Measurements from ENCODE around the gene PFDN5.

PFDN5 gene

GRCh38 chr12:53267999-53268629 is 27.2 kb upstream of the PFDN5 start, which contains the start of gene ESPL1:
ESPL1 (plus strand) TSS chr12:53268299; CDS start chr12:53268767, 468 bp downstream.
- no peak within 1 kb of the TSS for H3K27ac ChIP-seq (ENCODE audit: low read depth, low read length)
- peak; percentile 83 for DNase-seq
- H2BK5ac ChIP-seq (ENCODE audit: low read length) = no peak within 1 kb of the TSS
- no peak within 1 kb of the TSS for H4K5ac ChIP-seq (ENCODE audit: low read length)
- peak within 1 kb of the TSS; percentile 87 for H3K9ac ChIP-seq (ENCODE audit: low read length)
- no peaks in the 10 kb centered on the region for H3K27me3 ChIP-seq (ENCODE audit: insufficient read depth, low read length, poor library complexity)
- H3K56ac ChIP-seq (ENCODE audit: low read length) = peak within 1 kb of the TSS; percentile 94
- no peak within 1 kb of the TSS for H2BK120ac ChIP-seq (ENCODE audit: low read depth, low read length)
- peak within 1 kb of the TSS; percentile 92 for H3K23ac ChIP-seq (ENCODE audit: low read length)
- no peak within 1 kb of the TSS for H4K8ac ChIP-seq (ENCODE audit: low read depth, low read length)
- H2BK15ac ChIP-seq (replicated peaks; ENCODE audit: low read depth) = no peak within 1 kb of the TSS
- peaks cover 20% of the 10 kb centered on the region for H3K79me2 ChIP-seq (ENCODE audit: control insufficient read depth, insufficient read depth, low read length)
- no CpG with 5 or more reads among the region's 58 CpGs for WGBS (ENCODE audit: extremely low coverage, insufficient coverage, low lambda C conversion rate)
- peak within 1 kb of the TSS; percentile 35 for H3K18ac ChIP-seq (ENCODE audit: low read length)
- H3K4me2 ChIP-seq (ENCODE audit: low read length) = peak within 1 kb of the TSS; percentile 95
- H3K36me3 ChIP-seq (ENCODE audit: control insufficient read depth, insufficient read depth, low read length) = no peaks in the 10 kb centered on the region
- peaks cover 20% of the 10 kb centered on the region for H3K79me1 ChIP-seq (ENCODE audit: low read length)
- H3K4ac ChIP-seq (ENCODE audit: low read depth, low read length) = no peak within 1 kb of the TSS
- H3K4me1 ChIP-seq (ENCODE audit: control insufficient read depth, low read depth, low read length) = peaks cover 10% of the 10 kb centered on the region
- peak within 1 kb of the TSS; percentile 78 for H3K4me3 ChIP-seq (ENCODE audit: low read length)
- peak within 1 kb of the TSS; percentile 62 for H2AK5ac ChIP-seq (ENCODE audit: low read length)

- Histone ChIP-seq H3K79me1 (ENCODE audit: low read length) (peaks cover 20% of the 10 kb centered on the region), H3K9ac (ENCODE audit: low read length) (peak overlapping the region; percentile 87), H3K4ac (ENCODE audit: low read depth, low read length) (no peak overlapping the region), H2BK120ac (ENCODE audit: low read depth, low read length) (no peak overlapping the region), H3K4me3 (ENCODE audit: low read length) (peak overlapping the region; percentile 78), H3K79me2 (ENCODE audit: control insufficient read depth, insufficient read depth, low read length) (peaks cover 20% of the 10 kb centered on the region), H2AK5ac (ENCODE audit: low read length) (peak overlapping the region; percentile 62), H2BK5ac (ENCODE audit: low read length) (no peak overlapping the region), H3K23ac (ENCODE audit: low read length) (peak overlapping the region; percentile 92), H3K18ac (ENCODE audit: low read length) (no peak overlapping the region), H4K8ac (ENCODE audit: low read depth, low read length) (no peak overlapping the region), H3K36me3 (ENCODE audit: control insufficient read depth, insufficient read depth, low read length) (no peaks in the 10 kb centered on the region), H3K27ac (ENCODE audit: low read depth, low read length) (no peak overlapping the region), H3K4me1 (ENCODE audit: control insufficient read depth, low read depth, low read length) (peaks cover 10% of the 10 kb centered on the region), H3K56ac (ENCODE audit: low read length) (peak overlapping the region; percentile 94), H4K5ac (ENCODE audit: low read length) (no peak overlapping the region), H2BK15ac (replicated peaks; ENCODE audit: low read depth) (no peak overlapping the region), H3K27me3 (ENCODE audit: insufficient read depth, low read length, poor library complexity) (no peaks in the 10 kb centered on the region), H3K4me2 (ENCODE audit: low read length) (peak overlapping the region; percentile 95)
- DNase-seq = peak; percentile 29
- no CpG with 5 or more reads among the region's 20 CpGs for WGBS (ENCODE audit: extremely low coverage, insufficient coverage, low lambda C conversion rate)
Measured at GRCh38 chr12:53268630-53269562, 26.4 kb upstream of the PFDN5 start.

- H4K5ac ChIP-seq (ENCODE audit: low read length) = no peak overlapping the region
- no peak overlapping the region for H3K18ac ChIP-seq (ENCODE audit: low read length)
- no peak overlapping the region for H4K8ac ChIP-seq (ENCODE audit: low read depth, low read length)
- no CpG with 5 or more reads among the region's 5 CpGs for WGBS (ENCODE audit: extremely low coverage, insufficient coverage, low lambda C conversion rate)
- H3K36me3 ChIP-seq (ENCODE audit: control insufficient read depth, insufficient read depth, low read length) = peaks cover 22% of the 10 kb centered on the region
- H2BK120ac ChIP-seq (ENCODE audit: low read depth, low read length) = no peak overlapping the region
- H2BK15ac ChIP-seq (replicated peaks; ENCODE audit: low read depth) = no peak overlapping the region
- peaks cover 5% of the 10 kb centered on the region for H3K4me1 ChIP-seq (ENCODE audit: control insufficient read depth, low read depth, low read length)
- H3K23ac ChIP-seq (ENCODE audit: low read length) = no peak overlapping the region
- H2AK5ac ChIP-seq (ENCODE audit: low read length) = no peak overlapping the region
- H3K27ac ChIP-seq (ENCODE audit: low read depth, low read length) = no peak overlapping the region
- H2BK5ac ChIP-seq (ENCODE audit: low read length) = no peak overlapping the region
- peaks cover 14% of the 10 kb centered on the region for H3K79me1 ChIP-seq (ENCODE audit: low read length)
- peaks cover 11% of the 10 kb centered on the region for H3K79me2 ChIP-seq (ENCODE audit: control insufficient read depth, insufficient read depth, low read length)
- DNase-seq = no peak
- H3K4me3 ChIP-seq (ENCODE audit: low read length) = no peak overlapping the region
- no peak overlapping the region for H3K4ac ChIP-seq (ENCODE audit: low read depth, low read length)
- H3K4me2 ChIP-seq (ENCODE audit: low read length) = no peak overlapping the region
- no peaks in the 10 kb centered on the region for H3K27me3 ChIP-seq (ENCODE audit: insufficient read depth, low read length, poor library complexity)
- H3K56ac ChIP-seq (ENCODE audit: low read length) = no peak overlapping the region
- no peak overlapping the region for H3K9ac ChIP-seq (ENCODE audit: low read length)
Measured at GRCh38 chr12:53274445-53274844, 20.9 kb upstream of the PFDN5 start.

GRCh38 chr12:53276511-53276910 is 18.8 kb upstream of the PFDN5 start:
- Histone ChIP-seq H3K23ac (ENCODE audit: low read length) (no peak overlapping the region), H2BK120ac (ENCODE audit: low read depth, low read length) (no peak overlapping the region), H3K4me2 (ENCODE audit: low read length) (no peak overlapping the region), H3K18ac (ENCODE audit: low read length) (no peak overlapping the region), H3K79me1 (ENCODE audit: low read length) (peaks cover 3% of the 10 kb centered on the region), H3K4ac (ENCODE audit: low read depth, low read length) (no peak overlapping the region), H4K8ac (ENCODE audit: low read depth, low read length) (no peak overlapping the region), H2BK5ac (ENCODE audit: low read length) (no peak overlapping the region), H3K79me2 (ENCODE audit: control insufficient read depth, insufficient read depth, low read length) (no peaks in the 10 kb centered on the region), H3K4me1 (ENCODE audit: control insufficient read depth, low read depth, low read length) (no peaks in the 10 kb centered on the region), H3K56ac (ENCODE audit: low read length) (no peak overlapping the region), H3K36me3 (ENCODE audit: control insufficient read depth, insufficient read depth, low read length) (peaks cover 30% of the 10 kb centered on the region), H4K5ac (ENCODE audit: low read length) (no peak overlapping the region), H3K4me3 (ENCODE audit: low read length) (no peak overlapping the region), H3K27me3 (ENCODE audit: insufficient read depth, low read length, poor library complexity) (no peaks in the 10 kb centered on the region), H3K27ac (ENCODE audit: low read depth, low read length) (no peak overlapping the region), H3K9ac (ENCODE audit: low read length) (no peak overlapping the region), H2AK5ac (ENCODE audit: low read length) (no peak overlapping the region), H2BK15ac (replicated peaks; ENCODE audit: low read depth) (no peak overlapping the region)
- WGBS (ENCODE audit: extremely low coverage, insufficient coverage, low lambda C conversion rate) = no CpG with 5 or more reads among the region's 11 CpGs
- no peak for DNase-seq

GRCh38 chr12:53277981-53278380 is 17.4 kb upstream of the PFDN5 start:
- Histone ChIP-seq H3K27ac (ENCODE audit: low read depth, low read length) (no peak overlapping the region), H3K9ac (ENCODE audit: low read length) (no peak overlapping the region), H2BK5ac (ENCODE audit: low read length) (no peak overlapping the region), H3K4me3 (ENCODE audit: low read length) (no peak overlapping the region), H2BK15ac (replicated peaks; ENCODE audit: low read depth) (no peak overlapping the region), H2AK5ac (ENCODE audit: low read length) (no peak overlapping the region), H3K4me1 (ENCODE audit: control insufficient read depth, low read depth, low read length) (no peaks in the 10 kb centered on the region), H3K79me1 (ENCODE audit: low read length) (peaks cover 3% of the 10 kb centered on the region), H3K79me2 (ENCODE audit: control insufficient read depth, insufficient read depth, low read length) (no peaks in the 10 kb centered on the region), H3K4me2 (ENCODE audit: low read length) (no peak overlapping the region), H4K8ac (ENCODE audit: low read depth, low read length) (no peak overlapping the region), H3K18ac (ENCODE audit: low read length) (no peak overlapping the region), H3K36me3 (ENCODE audit: control insufficient read depth, insufficient read depth, low read length) (peaks cover 39% of the 10 kb centered on the region), H4K5ac (ENCODE audit: low read length) (no peak overlapping the region), H3K23ac (ENCODE audit: low read length) (no peak overlapping the region), H2BK120ac (ENCODE audit: low read depth, low read length) (no peak overlapping the region), H3K27me3 (ENCODE audit: insufficient read depth, low read length, poor library complexity) (no peaks in the 10 kb centered on the region), H3K4ac (ENCODE audit: low read depth, low read length) (no peak overlapping the region), H3K56ac (ENCODE audit: low read length) (no peak overlapping the region)
- no peak for DNase-seq
- no CpG with 5 or more reads among the region's 9 CpGs for whole genome bisulfite sequencing (ENCODE audit: extremely low coverage, insufficient coverage, low lambda C conversion rate)
